Uterus (tissue), 4 donors: Measurements from ENCODE around the gene STMN1. TPM values are rescaled to one million over a fixed set of nuclear protein-coding genes. Genes with fewer than 3 reads are reported as not detected.

ENCODE experiments used
- DNase-seq, 2 donors: peaks; one replicate each; pipeline ENCODE4 v3.0.0-alpha.2; 2019 to 2020
- H3K27ac ChIP-seq, 2 donors: fragments of 200-600 bp; sonication (generic); 1 replicate in 1 of 2; 2 replicates in 1 of 2; pipeline ENCODE4 v1.5.1; 2016 to 2018
- H3K27me3 ChIP-seq, 2 donors: fragments of 200-600 bp; sonication (generic); one replicate each; pipeline ENCODE4 v1.5.1; 2018 to 2019; ENCODE audit warnings: control low read depth in 1 of 2
- H3K36me3 ChIP-seq, 2 donors: fragments of 200-600 bp; sonication (generic); one replicate each; pipeline ENCODE4 v1.5.1; 2019; ENCODE audit warnings: control low read depth in 1 of 2
- H3K4me1 ChIP-seq, 2 donors: fragments of 200-600 bp; sonication (generic); one replicate each; pipeline ENCODE4 v1.5.1; 2018 to 2019; ENCODE audit warnings: control low read depth in 1 of 2
- H3K4me3 ChIP-seq, 2 donors: fragments of 200-600 bp; sonication (generic); 1 replicate in 1 of 2; 2 replicates in 1 of 2; pipeline ENCODE4 v1.5.1; 2018 to 2019; ENCODE audit warnings: mild to moderate bottlenecking in 1 of 2
- H3K9me3 ChIP-seq, 2 donors: fragments of 200-600 bp; sonication (generic); one replicate each; pipeline ENCODE4 v1.5.1; 2019; ENCODE audit warnings: control low read depth in 1 of 2
- POLR2A ChIP-seq, 2 donors: fragments of 450-650 bp; IDR thresholded peaks; one replicate each; pipeline ENCODE4 v1.6.1; 2016; ENCODE audit warnings: antibody characterized with exemption in 2 of 2, mild to moderate bottlenecking in 1 of 2, moderate library complexity in 1 of 2
- intact Hi-C: fragments of 100-400 bp; cut with DNase I; formaldehyde crosslinking; loops from one replicate; pipeline ENCODE4 v1.15.1; 2023; ENCODE audit warnings: low total_unique reads
- total RNA-seq, 4 donors: library from RNA; depleted of rRNA in 3 of 4; stranded (reverse); fragments of >200 nt in 3 of 4; gene quantifications; one replicate each; pipeline versions ENCODE4 v1.1.0 to v1.2.4, GENCODE V29; 2014 to 2023
- TF ChIP-seq, protein P1 (sequence below), 4 experiments: fragments of 200-600 bp in 2 of 4; fragments of 450-650 bp in 2 of 4; sonication (generic) in 2 of 4; IDR thresholded peaks; one replicate each; pipeline ENCODE4 v1.5.1; 2016 to 2019; ENCODE audit warnings: antibody characterized with exemption in 4 of 4, mild to moderate bottlenecking in 2 of 4, moderate library complexity in 1 of 4
- donor health status: DM: yes; HTN: yes; CAD: no.

The STMN1 gene
- total RNA-seq, 4 donors from 2014 or later, result 34.6 to 100 (median 78.2) TPM

DNA sequence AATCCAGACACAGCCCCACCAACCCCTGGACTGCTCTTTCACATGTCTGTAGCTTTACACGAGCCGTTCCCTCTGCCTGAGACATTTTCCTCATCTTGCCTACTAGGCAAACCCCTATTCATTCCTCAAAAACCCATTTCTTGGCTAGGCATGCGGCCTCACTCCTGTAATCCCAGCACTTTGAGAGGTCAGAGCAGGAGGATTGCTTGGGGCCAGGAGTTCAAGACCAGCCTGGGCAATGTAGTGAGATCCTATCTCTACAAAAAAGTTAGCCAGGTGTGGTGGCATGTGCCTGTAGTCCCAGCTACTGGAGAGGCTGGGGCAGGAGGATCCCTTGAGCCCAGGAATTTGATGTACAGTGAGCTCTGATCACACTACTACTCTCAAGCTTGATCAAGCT, 41.8 kb downstream of the STMN1 start:
- Histone ChIP-seq H3K9me3 (no peaks in the 10 kb centered on the region), H3K36me3 (no peaks in the 10 kb centered on the region), H3K27me3 (no peaks in the 10 kb centered on the region), H3K4me1 (no peaks in the 10 kb centered on the region), H3K4me3 (no peak overlapping the region), H3K27ac (no peak overlapping the region)
- no peak for DNase-seq
- intact Hi-C loops, result no loop called here
- TF ChIP-seq POLR2A (IDR thresholded peaks at IDR 0.05), result no peak
- TF ChIP-seq, protein P1, sequence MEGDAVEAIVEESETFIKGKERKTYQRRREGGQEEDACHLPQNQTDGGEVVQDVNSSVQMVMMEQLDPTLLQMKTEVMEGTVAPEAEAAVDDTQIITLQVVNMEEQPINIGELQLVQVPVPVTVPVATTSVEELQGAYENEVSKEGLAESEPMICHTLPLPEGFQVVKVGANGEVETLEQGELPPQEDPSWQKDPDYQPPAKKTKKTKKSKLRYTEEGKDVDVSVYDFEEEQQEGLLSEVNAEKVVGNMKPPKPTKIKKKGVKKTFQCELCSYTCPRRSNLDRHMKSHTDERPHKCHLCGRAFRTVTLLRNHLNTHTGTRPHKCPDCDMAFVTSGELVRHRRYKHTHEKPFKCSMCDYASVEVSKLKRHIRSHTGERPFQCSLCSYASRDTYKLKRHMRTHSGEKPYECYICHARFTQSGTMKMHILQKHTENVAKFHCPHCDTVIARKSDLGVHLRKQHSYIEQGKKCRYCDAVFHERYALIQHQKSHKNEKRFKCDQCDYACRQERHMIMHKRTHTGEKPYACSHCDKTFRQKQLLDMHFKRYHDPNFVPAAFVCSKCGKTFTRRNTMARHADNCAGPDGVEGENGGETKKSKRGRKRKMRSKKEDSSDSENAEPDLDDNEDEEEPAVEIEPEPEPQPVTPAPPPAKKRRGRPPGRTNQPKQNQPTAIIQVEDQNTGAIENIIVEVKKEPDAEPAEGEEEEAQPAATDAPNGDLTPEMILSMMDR (IDR thresholded peaks at IDR 0.05), result no peak

DNA sequence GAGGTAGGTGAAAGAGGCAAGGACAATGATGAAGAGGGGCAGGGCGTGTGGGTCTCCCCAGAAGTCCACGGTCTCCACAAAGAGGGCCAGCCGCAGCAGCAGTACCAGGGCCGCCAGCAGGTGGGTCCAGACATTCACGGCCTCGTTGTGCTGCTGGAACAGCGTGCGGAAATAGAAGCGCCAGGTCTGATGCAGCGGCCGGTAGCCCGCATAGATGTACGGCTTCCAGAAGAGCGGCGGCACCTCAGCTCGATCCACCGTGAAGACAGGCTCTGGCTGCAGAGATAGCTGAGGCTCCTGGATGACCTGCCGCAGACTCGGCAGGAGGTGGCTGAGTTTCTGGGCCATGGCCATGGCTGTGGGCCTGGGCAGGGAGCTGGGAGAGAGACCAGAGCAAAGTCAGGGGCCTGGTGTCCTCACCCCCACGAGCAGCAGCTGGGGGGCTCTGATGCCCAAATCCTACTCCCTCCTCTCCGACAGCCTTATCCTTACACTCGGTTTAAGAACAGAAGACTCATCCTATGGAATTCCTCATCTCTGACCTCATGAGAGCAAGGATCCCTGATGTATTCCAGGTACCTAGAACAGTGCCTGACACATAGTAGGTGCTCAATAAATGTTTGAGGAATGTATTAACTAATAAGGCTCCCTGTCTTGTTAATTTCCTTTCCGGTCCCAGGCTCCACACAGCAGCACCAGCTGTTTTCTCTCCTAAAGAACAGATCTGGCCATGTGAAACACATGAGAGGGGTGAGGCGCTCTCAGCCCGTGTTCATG, 42.5 kb downstream of the STMN1 start:
- Histone ChIP-seq H3K27ac (no peak overlapping the region), H3K4me3 (no peak overlapping the region), H3K9me3 (no peaks in the 10 kb centered on the region), H3K36me3 (no peaks in the 10 kb centered on the region), H3K27me3 (no peaks in the 10 kb centered on the region), H3K4me1 (no peaks in the 10 kb centered on the region)
- intact Hi-C loops, result no loop called here
- DNase-seq, result no peak
- TF ChIP-seq, protein P1 (IDR thresholded peaks at IDR 0.05), result no peak
- no peak for TF ChIP-seq POLR2A (IDR thresholded peaks at IDR 0.05)

DNA sequence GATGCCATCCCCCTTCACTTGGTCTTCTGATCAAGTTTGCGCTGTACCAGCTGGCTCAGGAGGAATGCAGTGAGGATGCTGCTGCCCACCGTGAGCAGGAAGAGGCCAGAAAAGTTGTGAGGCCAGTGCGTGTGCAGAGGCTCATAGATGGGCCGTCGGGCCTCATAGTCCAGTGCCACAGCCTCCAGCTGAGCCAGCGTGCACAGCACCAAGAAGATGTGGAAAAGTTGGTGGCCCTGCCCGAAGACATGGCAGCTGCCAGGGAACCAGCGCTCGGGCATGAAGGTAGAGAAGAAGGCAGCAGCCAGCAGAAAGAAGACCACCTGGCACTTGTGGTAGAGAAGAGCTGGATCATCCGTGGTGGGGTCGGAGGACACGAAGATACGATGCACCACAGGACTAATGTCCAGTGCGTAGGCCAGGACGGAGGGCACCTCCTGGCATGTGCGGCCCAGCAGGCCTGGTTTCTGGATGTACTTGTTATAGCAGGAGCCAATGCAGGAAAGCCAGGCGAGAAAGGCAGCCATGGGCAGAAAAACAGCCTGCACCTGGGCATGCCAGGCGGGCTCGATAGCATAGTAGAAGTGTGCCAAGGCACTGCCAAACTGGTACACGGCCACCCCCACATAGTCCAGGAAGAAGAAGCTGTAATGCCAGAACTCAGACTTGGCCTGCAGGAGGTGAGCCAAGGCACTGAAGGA, 43.3 kb downstream of the STMN1 start:
- Histone ChIP-seq H3K4me3 (no peak overlapping the region), H3K4me1 (no peaks in the 10 kb centered on the region), H3K27me3 (no peaks in the 10 kb centered on the region), H3K36me3 (no peaks in the 10 kb centered on the region), H3K27ac (no peak overlapping the region), H3K9me3 (no peaks in the 10 kb centered on the region)
- intact Hi-C loops, result no loop called here
- DNase-seq, result no peak
- TF ChIP-seq, protein P1 (IDR thresholded peaks at IDR 0.05), result no peak
- no peak for TF ChIP-seq POLR2A (IDR thresholded peaks at IDR 0.05)

DNA sequence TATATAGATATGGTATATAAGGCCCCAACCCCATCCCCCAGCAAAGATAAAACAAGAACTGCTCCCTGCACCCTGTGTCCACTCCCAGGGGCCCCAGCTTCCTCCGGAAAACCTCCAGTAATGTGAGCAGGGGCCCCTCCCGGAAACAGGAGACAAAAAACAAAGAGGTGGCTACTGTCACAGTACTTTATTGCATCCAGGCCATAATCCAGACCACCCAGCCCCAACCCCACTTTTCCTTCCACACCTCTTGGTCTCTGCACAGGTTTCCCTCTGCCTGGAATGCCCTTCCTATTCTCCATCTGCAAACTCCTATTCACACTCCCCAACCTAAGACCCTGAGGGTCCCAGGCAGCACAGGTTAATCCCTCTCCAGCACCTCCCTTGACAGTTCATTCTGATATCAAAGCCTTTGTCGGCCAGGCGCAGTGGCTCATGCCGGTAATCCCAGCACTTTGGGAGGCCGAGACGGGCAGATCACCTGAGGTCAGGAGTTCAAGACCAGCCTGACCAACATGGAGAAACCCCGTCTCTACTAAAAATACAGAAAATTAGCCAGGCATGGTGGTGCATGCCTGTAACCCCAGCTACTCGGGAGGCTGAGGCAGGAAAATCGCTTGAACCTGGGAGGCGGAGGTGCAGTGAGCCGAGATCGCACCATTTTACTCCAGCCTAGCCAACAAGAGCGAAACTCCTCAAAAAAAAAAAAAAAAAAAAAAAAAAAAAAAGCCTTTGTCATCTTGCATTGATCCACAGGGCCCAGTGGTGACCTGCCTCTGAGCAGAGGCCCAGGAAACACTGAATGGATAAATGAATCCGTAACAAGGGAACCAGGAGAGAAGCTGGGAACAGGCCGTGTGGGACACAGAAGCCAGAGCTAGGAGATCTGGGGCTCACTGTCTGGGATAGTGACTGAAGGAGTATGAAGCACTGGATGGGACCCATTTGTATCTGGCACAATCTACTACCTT, 44.6 kb downstream of the STMN1 start:
- intact Hi-C loops, result no loop called here
- no peak for DNase-seq
- Histone ChIP-seq H3K4me1 (no peaks in the 10 kb centered on the region), H3K4me3 (no peak overlapping the region), H3K36me3 (no peaks in the 10 kb centered on the region), H3K9me3 (no peaks in the 10 kb centered on the region), H3K27ac (no peak overlapping the region), H3K27me3 (no peaks in the 10 kb centered on the region)
- TF ChIP-seq, protein P1 (IDR thresholded peaks at IDR 0.05), result no peak
- TF ChIP-seq POLR2A (IDR thresholded peaks at IDR 0.05), result no peak
